ENCODE measurements around the gene TMEM140. TPM values are rescaled to one million over a fixed set of nuclear protein-coding genes. Genes with fewer than 3 reads are reported as not detected.

Gene TMEM140
- total RNA-seq, 1 donor from 2014 or later: 0.27 TPM

- H3K4me3 ChIP-seq (ENCODE audit: insufficient read depth, low read depth, low read length): peak overlapping the region; percentile 82
- H3K4me3 Mint-ChIP-seq (ENCODE audit: unreplicated experiment): peak overlapping the region; percentile 96
- H3K9me3 ChIP-seq (ENCODE audit: insufficient read depth, low read depth, low read length): no peaks in the 10 kb centered on the region
- no peak for FAIRE-seq
- peaks cover 25% of the 10 kb centered on the region for H4K20me1 ChIP-seq (ENCODE audit: insufficient read depth, low read length)
- no peaks in the 10 kb centered on the region for H3K27me3 Mint-ChIP-seq (ENCODE audit: low read depth, unreplicated experiment)
- H3K9ac ChIP-seq (ENCODE audit: low read length): peak overlapping the region; percentile 89
- no peaks in the 10 kb centered on the region for H3K27me3 ChIP-seq (ENCODE audit: insufficient read depth, low read length)
- peak; percentile 13 for TF ChIP-seq CTCF (IDR thresholded peaks at IDR 0.05; ENCODE audit: insufficient read depth, low read depth, low read length)
- TF ChIP-seq EZH2 (IDR thresholded peaks at IDR 0.05; ENCODE audit: insufficient read depth, low read length): no peak
- H3K36me3 ChIP-seq (ENCODE audit: insufficient read depth, low read length): peaks cover 24% of the 10 kb centered on the region
- H3K4me1 ChIP-seq (ENCODE audit: insufficient read depth, low read length): peaks cover 15% of the 10 kb centered on the region
- H3K4me2 ChIP-seq (ENCODE audit: low read length): peak overlapping the region; percentile 97
- peak; percentile 54 for DNase-seq (ENCODE audit: low read depth)
- H3K9me3 Mint-ChIP-seq (ENCODE audit: unreplicated experiment): no peaks in the 10 kb centered on the region
- peak overlapping the region; percentile 87 for H3K27ac Mint-ChIP-seq (ENCODE audit: unreplicated experiment)
- peak overlapping the region; percentile 86 for H3K27ac ChIP-seq (ENCODE audit: low read depth, low read length)
- peaks cover 22% of the 10 kb centered on the region for H3K4me1 Mint-ChIP-seq (ENCODE audit: low read depth, unreplicated experiment)
- H3K36me3 Mint-ChIP-seq (ENCODE audit: low read depth, unreplicated experiment): peaks cover 25% of the 10 kb centered on the region
- H3K79me2 ChIP-seq (ENCODE audit: insufficient read depth, low read length): peaks cover 33% of the 10 kb centered on the region
- peak overlapping the region; percentile 74 for H2AFZ ChIP-seq (ENCODE audit: low read depth, low read length)
Observed at GRCh38 chr7:135169141-135169963, 21.5 kb downstream of the TMEM140 start.

GRCh38 chr7:135169964-135170273, 22.0 kb downstream of the TMEM140 start:
- no peak for TF ChIP-seq CTCF (IDR thresholded peaks at IDR 0.05; ENCODE audit: insufficient read depth, low read depth, low read length)
- no peak for TF ChIP-seq EZH2 (IDR thresholded peaks at IDR 0.05; ENCODE audit: insufficient read depth, low read length)
- H3K9me3 Mint-ChIP-seq (ENCODE audit: unreplicated experiment): no peaks in the 10 kb centered on the region
- Histone ChIP-seq H3K4me2 (ENCODE audit: low read length) (peak overlapping the region; percentile 97), H3K36me3 (ENCODE audit: insufficient read depth, low read length) (peaks cover 24% of the 10 kb centered on the region), H3K27ac (ENCODE audit: low read depth, low read length) (peak overlapping the region; percentile 86), H3K4me1 (ENCODE audit: insufficient read depth, low read length) (peaks cover 15% of the 10 kb centered on the region), H3K4me3 (ENCODE audit: insufficient read depth, low read depth, low read length) (peak overlapping the region; percentile 82), H3K9ac (ENCODE audit: low read length) (peak overlapping the region; percentile 89), H3K9me3 (ENCODE audit: insufficient read depth, low read depth, low read length) (no peaks in the 10 kb centered on the region), H3K27me3 (ENCODE audit: insufficient read depth, low read length) (no peaks in the 10 kb centered on the region), H3K79me2 (ENCODE audit: insufficient read depth, low read length) (peaks cover 33% of the 10 kb centered on the region), H4K20me1 (ENCODE audit: insufficient read depth, low read length) (peaks cover 25% of the 10 kb centered on the region), H2AFZ (ENCODE audit: low read depth, low read length) (peak overlapping the region; percentile 74)
- no peaks in the 10 kb centered on the region for H3K27me3 Mint-ChIP-seq (ENCODE audit: low read depth, unreplicated experiment)
- FAIRE-seq (no peak), DNase-seq (ENCODE audit: low read depth) (no peak)
- peaks cover 22% of the 10 kb centered on the region for H3K4me1 Mint-ChIP-seq (ENCODE audit: low read depth, unreplicated experiment)
- H3K36me3 Mint-ChIP-seq (ENCODE audit: low read depth, unreplicated experiment): peaks cover 25% of the 10 kb centered on the region
- H3K27ac Mint-ChIP-seq (ENCODE audit: unreplicated experiment): peak overlapping the region; percentile 87
- H3K4me3 Mint-ChIP-seq (ENCODE audit: unreplicated experiment): peak overlapping the region; percentile 96

Measured in astrocyte (in vitro differentiated cells and primary cell).